Activated T-cell treated with anti-CD3 and anti-CD28 coated beads, Interleukin-2, amount 50 U/mL, for 4 hours (primary cell): ENCODE results near the gene CASKIN1. TPM values are rescaled to one million over a fixed set of nuclear protein-coding genes. Genes with fewer than 3 reads are reported as not detected.

Experiments used
- ATAC-seq, 2 donors: fragments of 200-7000 bp; cut with Tn5 transposase; one replicate each; pipeline ENCODE4 v1.10.0; 2021
- DNase-seq: peaks from one replicate; pipeline ENCODE4 v3.0.0-alpha.2; 2020
- H3K27me3 Mint-ChIP-seq: one replicate; pipeline ENCODE4 v1.8.0; 2021; ENCODE audit warnings: low read depth, mixed read lengths
- H3K36me3 Mint-ChIP-seq: one replicate; pipeline ENCODE4 v1.8.0; 2022; ENCODE audit warnings: mixed read lengths; ENCODE audit not compliant: insufficient read depth
- H3K4me1 Mint-ChIP-seq: one replicate; pipeline ENCODE4 v1.8.0; 2021; ENCODE audit warnings: low read depth, mixed read lengths
- H3K4me3 Mint-ChIP-seq: one replicate; pipeline ENCODE4 v1.8.0; 2021; ENCODE audit warnings: mild to moderate bottlenecking, moderate library complexity, mixed read lengths
- H3K9me3 Mint-ChIP-seq: one replicate; pipeline ENCODE4 v1.8.0; 2021; ENCODE audit warnings: mixed read lengths
- total RNA-seq, 3 donors: library from RNA; stranded (reverse); gene quantifications; one replicate each; pipeline ENCODE4 v1.2.1, GENCODE V29; 2021

Gene CASKIN1
- total RNA-seq, 3 donors from 2014 or later, result 0.14 to 1.5 (median 0.34) TPM

DNA sequence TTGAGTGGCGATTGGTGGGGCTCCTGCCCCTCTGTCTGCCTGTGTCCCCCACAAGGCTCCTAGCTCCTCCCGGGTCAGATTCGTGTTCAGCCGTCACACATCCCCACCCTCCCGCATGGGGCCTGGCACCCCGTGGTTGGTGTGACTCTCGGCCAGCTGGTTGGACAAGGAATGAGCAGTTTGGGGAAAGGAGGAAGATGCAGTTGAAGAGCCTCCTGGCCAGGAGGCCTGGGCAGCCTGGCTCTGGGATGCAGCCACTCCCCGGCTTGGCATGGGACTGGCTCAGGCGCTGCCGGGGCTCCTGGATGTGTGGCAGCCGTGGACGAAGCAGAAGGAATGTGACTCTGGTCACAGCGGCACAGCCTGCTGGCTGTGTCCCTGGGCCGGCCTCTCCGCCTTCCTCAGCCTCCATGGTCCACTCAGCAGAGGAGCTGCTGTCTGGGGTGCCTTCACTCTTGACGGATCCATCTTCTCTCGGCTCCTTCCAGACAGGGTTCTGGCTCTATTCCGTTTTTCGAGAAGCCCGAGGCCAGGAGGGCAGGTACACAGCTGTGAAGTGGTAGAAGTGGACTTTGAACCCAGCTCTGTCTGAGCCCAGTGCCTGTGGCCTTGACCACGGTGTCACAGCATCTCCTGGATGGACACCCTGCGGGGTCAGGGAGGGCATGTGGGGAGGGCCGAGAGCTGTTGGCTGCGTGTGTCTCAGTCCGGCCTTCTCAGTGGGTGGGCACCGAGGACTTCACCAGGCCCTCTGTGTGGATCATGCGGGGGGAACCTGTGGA, 38.7 kb downstream of the CASKIN1 start:
- peak overlapping the region; percentile 98 for H3K4me3 Mint-ChIP-seq
- no peaks in the 10 kb centered on the region for H3K27me3 Mint-ChIP-seq
- H3K4me1 Mint-ChIP-seq, result peaks cover 22% of the 10 kb centered on the region
- no peaks in the 10 kb centered on the region for H3K9me3 Mint-ChIP-seq
- peaks cover 21% of the 10 kb centered on the region for H3K36me3 Mint-ChIP-seq
- DNase-seq (no peak), ATAC-seq (no peak)

- Mint-ChIP-seq H3K36me3 (peaks cover 23% of the 10 kb centered on the region), H3K4me3 (peak overlapping the region; percentile 98), H3K27me3 (no peaks in the 10 kb centered on the region), H3K4me1 (peaks cover 24% of the 10 kb centered on the region), H3K9me3 (no peaks in the 10 kb centered on the region)
- no peak for DNase-seq
- no peak for ATAC-seq
Observed at GRCh38 chr16:2156849-2157224, 39.6 kb downstream of the CASKIN1 start.

DNA sequence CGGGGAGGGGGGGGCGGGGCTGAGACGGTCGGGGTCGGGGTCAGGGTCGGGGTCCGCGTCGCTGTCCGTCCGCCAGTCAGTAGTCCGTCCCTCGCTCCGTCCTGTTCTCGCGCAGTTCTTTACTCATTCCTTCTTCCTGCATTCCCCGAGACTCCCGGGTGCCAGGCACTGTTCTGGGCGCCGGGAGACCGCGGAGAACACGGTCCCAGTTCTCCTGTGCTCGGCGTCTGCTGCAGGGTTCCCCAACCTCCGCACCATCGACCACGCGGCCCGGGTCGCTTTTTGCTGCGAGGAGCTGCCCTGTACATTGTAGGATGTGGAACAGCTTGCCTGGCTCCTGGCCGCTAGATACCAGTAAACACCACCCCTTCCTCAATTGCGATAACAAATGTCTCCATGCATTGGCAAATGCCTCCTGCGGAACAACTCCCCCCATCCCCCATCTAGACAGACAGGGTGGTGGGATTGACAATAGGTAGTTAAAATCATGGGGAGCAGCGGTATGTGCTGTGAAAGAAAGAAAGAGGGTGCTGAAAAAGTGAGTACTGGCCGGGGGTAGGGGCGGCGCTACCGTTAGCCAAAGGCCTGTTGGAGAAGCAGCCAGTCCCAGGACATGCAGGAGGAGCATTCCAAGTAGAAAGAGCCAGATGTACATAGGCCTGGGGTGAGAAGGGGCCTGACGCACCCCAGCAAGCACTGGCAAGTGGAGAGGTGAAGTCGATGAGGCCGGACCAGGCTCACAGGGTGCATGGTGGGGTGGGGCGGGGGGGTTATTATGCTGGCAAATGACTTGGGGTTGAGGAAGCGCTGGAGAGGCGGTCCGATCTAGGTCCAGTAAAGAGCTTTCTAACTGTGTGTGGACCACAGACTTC, 40.2 kb downstream of the CASKIN1 start:
- Mint-ChIP-seq H3K27me3 (no peaks in the 10 kb centered on the region), H3K4me1 (peaks cover 28% of the 10 kb centered on the region), H3K4me3 (peak overlapping the region; percentile 98), H3K9me3 (no peaks in the 10 kb centered on the region), H3K36me3 (peaks cover 26% of the 10 kb centered on the region)
- no peak for ATAC-seq
- no peak for DNase-seq

DNA sequence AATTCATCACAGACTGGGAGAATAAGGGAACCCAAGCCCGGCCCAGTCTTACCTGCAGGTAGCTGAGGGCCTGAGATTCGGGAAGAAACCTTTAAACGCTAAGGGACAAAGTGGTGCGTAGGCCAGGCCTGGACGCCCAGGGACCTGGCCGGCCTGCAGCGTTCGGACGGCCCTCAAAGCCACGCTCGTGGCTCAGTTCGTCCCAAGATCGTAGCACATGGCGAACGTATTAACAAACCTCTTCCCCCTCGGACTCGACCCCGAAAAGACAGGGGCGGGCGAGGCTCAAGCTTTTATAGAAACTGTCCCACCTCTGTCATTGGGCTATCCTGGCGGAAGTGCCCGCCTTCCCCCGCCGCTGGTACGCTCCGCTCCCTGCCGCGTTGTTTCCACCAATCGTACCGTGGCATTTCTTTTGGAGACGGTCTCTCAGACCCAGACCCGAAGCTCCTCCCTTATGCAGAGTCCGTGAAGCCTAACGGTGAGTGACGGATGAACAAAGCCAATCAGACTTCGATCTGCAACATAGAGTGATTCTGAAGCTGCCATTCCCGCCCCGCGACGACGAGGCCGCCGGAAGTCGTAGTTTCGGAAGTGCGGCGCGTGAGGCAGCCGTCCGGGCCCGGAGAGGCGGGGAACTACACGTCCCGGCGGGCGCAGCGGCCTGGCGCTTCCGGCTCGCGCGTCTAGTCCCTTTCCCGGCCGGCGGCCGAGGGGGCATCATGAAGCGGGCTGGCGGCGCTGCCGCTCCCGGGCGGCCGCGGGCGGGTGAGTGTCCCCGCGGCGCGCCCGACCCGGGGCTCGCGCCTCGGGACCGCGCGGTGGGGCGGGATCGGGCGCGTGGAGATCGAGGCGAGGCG, 41.1 kb downstream of the CASKIN1 start, which contains the start of gene TRAF7:
Gene TRAF7, plus strand, starts transcription at position 692 of the 860 bp plus-strand sequence. CDS start 8,139 bp downstream, outside the sequence.
- DNase-seq (peak; percentile 94), ATAC-seq (peak; percentile 85 to 86)
- Mint-ChIP-seq H3K36me3 (peaks cover 28% of the 10 kb centered on the region), H3K9me3 (no peaks in the 10 kb centered on the region), H3K27me3 (no peaks in the 10 kb centered on the region), H3K4me1 (peaks cover 29% of the 10 kb centered on the region), H3K4me3 (peak within 1 kb of the TSS; percentile 98)

DNA sequence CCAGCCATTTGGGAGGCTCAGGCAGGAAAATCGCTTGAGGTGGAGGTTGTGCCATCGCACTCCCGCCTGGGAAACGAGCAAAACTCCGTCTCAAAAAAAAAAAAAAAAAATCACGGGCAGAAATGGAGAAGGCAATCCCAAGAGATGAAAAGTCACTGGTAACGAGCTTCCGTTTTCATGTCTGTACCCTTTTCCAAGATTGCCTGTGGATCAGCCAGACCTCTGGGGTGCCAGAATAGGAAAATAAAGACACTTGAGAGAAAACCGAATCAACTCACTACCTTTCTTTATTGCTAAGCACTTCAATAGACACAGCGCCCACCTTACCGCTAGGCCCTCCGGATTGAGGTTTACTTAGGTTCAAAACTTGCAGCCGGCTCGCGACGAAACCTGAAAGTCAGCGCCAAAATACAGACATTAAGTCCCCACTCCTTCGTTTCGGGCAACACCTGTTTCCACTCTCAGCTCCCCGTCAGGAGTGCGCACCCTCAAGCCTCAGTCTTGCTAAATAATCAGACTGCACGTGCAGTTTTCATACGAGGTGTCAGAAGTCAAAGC, 41.8 kb downstream of the CASKIN1 start:
- H3K36me3 Mint-ChIP-seq, result peaks cover 28% of the 10 kb centered on the region

GRCh38 chr16:2152695-2153506, 43.5 kb downstream of the CASKIN1 start:
- peaks cover 28% of the 10 kb centered on the region for H3K36me3 Mint-ChIP-seq
- no peaks in the 10 kb centered on the region for H3K27me3 Mint-ChIP-seq
- peaks cover 34% of the 10 kb centered on the region for H3K4me1 Mint-ChIP-seq
- DNase-seq (no peak), ATAC-seq (peak in 1 of 2 donors; percentile 5)
- H3K4me3 Mint-ChIP-seq, result peak overlapping the region; percentile 93
- H3K9me3 Mint-ChIP-seq, result no peaks in the 10 kb centered on the region

More for the DNA sequence above, 41.8 kb downstream of the CASKIN1 start:
- DNase-seq, result peak; percentile 28
- Mint-ChIP-seq H3K4me1 (peaks cover 36% of the 10 kb centered on the region), H3K9me3 (no peaks in the 10 kb centered on the region), H3K4me3 (peak overlapping the region; percentile 93), H3K27me3 (no peaks in the 10 kb centered on the region)
- ATAC-seq, result no peak

DNA sequence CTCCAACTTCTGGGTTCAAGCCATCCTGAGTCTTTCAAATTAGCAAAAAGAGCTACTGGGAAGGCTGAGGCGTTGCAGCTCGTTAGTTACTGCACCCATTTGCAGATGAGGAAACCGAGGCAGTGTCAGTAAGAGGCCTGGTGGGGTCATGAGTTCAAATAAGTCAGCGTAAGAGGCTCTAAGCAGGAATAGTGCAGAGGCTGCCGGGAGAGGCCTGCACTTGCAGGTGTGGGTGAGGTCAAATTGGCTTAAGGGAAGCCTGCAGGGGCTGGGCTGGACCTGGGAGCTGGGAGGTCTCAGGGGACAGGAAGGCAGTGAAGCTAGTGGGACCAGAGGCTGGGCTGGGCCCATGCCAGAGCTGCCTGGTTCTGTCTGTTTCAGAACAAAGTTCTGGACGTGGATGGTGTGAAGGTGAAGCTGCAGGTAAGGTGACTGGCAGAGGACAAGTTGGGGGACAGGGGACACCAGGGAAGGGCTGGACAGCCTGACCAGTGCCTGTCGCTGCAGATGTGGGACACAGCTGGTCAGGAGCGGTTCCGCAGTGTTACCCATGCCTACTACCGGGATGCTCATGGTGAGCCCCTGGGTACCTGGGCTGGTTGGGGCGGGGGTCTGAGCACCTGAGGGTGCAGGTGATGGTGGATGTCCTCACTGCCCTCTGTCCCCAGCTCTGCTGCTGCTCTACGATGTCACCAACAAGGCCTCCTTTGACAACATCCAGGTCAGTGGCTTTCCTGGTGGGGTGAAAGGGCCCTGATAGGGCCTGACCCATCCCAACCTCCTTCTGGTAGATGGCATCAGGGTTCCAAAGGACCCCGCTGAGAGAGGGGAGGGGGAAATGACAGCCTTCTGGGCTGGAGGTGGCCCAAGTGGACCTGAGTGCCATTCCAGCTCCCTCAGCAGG, 45.0 kb downstream of the CASKIN1 start:
- H3K4me3 Mint-ChIP-seq, result peak overlapping the region; percentile 93
- DNase-seq (no peak), ATAC-seq (no peak)
- peaks cover 21% of the 10 kb centered on the region for H3K4me1 Mint-ChIP-seq
- H3K9me3 Mint-ChIP-seq, result no peaks in the 10 kb centered on the region
- no peaks in the 10 kb centered on the region for H3K27me3 Mint-ChIP-seq
- peaks cover 28% of the 10 kb centered on the region for H3K36me3 Mint-ChIP-seq

GRCh38 chr16:2150418-2151187, 45.8 kb downstream of the CASKIN1 start:
- Mint-ChIP-seq H3K27me3 (no peaks in the 10 kb centered on the region), H3K4me3 (peak overlapping the region; percentile 93), H3K36me3 (peaks cover 28% of the 10 kb centered on the region), H3K4me1 (peaks cover 18% of the 10 kb centered on the region), H3K9me3 (no peaks in the 10 kb centered on the region)
- DNase-seq (no peak), ATAC-seq (no peak)

DNA sequence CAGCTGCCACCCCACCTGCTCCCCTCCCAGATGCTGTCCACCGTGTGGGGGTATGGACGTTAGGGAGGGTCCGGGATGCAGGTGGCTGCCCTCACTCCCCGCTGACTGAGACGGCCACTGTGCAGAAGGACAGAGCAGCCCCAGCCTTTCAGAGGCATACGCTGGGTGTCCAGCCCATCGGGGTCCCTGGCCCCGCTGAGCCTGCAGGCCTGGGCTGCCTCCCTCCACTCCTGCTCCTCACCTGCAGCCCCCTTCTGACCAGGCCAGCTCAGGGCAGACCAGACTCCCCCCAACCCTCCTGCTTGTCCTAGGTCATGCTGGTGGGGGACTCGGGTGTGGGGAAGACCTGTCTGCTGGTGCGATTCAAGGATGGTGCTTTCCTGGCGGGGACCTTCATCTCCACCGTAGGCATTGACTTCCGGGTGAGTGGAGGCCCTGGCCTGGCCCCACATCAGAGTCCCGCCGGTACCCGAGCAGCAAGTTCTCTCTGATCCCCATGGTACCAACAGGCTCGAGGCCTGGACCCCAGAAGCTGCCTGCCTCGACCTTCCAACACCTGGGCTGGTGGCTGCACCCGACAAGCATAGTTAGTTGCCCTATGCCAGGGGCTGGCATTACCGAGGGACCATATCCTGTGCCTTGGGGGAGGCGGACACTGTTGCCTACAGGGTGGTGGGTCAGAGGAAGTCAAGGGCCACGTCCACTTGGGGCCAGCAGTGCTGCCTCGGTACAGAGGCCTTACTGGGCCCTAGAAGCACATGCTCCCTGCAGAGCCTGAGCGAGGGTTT, 46.6 kb downstream of the CASKIN1 start:
- Mint-ChIP-seq H3K36me3 (peaks cover 27% of the 10 kb centered on the region), H3K4me1 (peaks cover 18% of the 10 kb centered on the region), H3K9me3 (no peaks in the 10 kb centered on the region), H3K27me3 (no peaks in the 10 kb centered on the region), H3K4me3 (peak overlapping the region; percentile 29)
- DNase-seq (no peak), ATAC-seq (no peak)

GRCh38 chr16:2148714-2149629, 47.4 kb downstream of the CASKIN1 start:
- DNase-seq (no peak), ATAC-seq (peak; percentile 8 to 14)
- no peaks in the 10 kb centered on the region for H3K9me3 Mint-ChIP-seq
- peak overlapping the region; percentile 54 for H3K4me3 Mint-ChIP-seq
- peaks cover 18% of the 10 kb centered on the region for H3K36me3 Mint-ChIP-seq
- H3K4me1 Mint-ChIP-seq, result peaks cover 18% of the 10 kb centered on the region
- H3K27me3 Mint-ChIP-seq, result no peaks in the 10 kb centered on the region
